ENCODE data around the gene DCUN1D5. TPM values are rescaled to one million over a fixed set of nuclear protein-coding genes. Genes with fewer than 3 reads are reported as not detected.

The DCUN1D5 gene
- total RNA-seq, 1 experiment from 2014 or later = 42.7 TPM

DNA sequence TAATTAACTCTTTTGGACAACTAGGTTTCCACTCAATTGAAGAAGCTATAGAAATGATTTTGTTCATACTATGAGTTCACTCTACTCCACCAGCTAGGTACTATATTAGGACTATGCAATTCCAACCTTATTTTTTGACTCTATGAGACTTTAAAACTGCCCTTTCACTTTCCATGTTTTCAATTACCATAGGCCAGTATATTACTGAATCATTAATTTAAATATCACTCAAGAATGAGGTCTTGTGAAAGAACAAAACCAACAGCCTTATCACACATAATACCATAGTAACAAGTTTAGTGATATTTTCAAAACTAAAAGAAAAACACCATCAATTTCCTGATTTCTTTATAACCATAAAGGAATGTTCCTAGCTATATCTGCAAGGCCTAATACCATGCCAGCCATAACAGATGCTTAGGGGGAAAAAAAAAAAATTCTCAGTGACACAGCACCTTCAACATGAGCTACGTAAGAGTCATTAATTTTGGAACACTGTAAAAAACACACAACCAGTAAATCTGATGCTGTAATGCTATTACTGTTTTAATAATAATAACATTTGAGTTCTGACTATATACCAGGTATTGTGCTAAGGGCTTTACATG is 6.1 kb downstream of the DCUN1D5 start:
- Histone ChIP-seq H3K36me3 (ENCODE audit: low read depth) (peaks cover 62% of the 10 kb centered on the region), H3K4me3 (no peak overlapping the region), H3K9me3 (ENCODE audit: insufficient read depth, low read depth) (no peaks in the 10 kb centered on the region), H3K9me2 (ENCODE audit: insufficient read depth) (no peaks in the 10 kb centered on the region), H3K4me1 (replicated peaks; ENCODE audit: insufficient read depth) (peaks cover 32% of the 10 kb centered on the region), H3K27me3 (ENCODE audit: insufficient read depth, low read depth) (no peaks in the 10 kb centered on the region), H2AFZ (no peak overlapping the region), H3K79me2 (ENCODE audit: low read depth) (peaks cover 94% of the 10 kb centered on the region), H3K4me2 (no peak overlapping the region), H3F3A (ENCODE audit: insufficient read depth, low read depth) (peaks cover 3% of the 10 kb centered on the region; the same call in 1 of the 2 replicates), H4K20me1 (ENCODE audit: insufficient read depth) (peaks cover 49% of the 10 kb centered on the region), H3K27ac (no peak overlapping the region)
- DNase-seq = no peak
- TF ChIP-seq EZH2 (IDR thresholded peaks at IDR 0.05; ENCODE audit: low read depth) = no peak
- TF ChIP-seq CTCF (conservative IDR thresholded peaks at IDR 0.05) = no peak
- intact Hi-C loops (cut with micrococcal nuclease; ENCODE audit: unreplicated experiment) = no loop called here
- ChIA-PET CTCF (no interaction called here), POLR2A (ENCODE audit: unreplicated experiment) (interaction anchor here (0.6 kb wide), 1 partner anchor 87 kb away, joined by 4 read pairs; no protein-coding TSS in a partner anchor)
- BruUV-seq (replicated peaks) = no TSS peak

- Histone ChIP-seq H3K27me3 (ENCODE audit: insufficient read depth, low read depth) (no peaks in the 10 kb centered on the region; the same call in 1 of the 2 replicates), H3K9me3 (ENCODE audit: insufficient read depth, low read depth) (no peaks in the 10 kb centered on the region), H3K27ac (no peak overlapping the region), H3K4me3 (no peak overlapping the region), H3K4me2 (no peak overlapping the region), H2AFZ (no peak overlapping the region), H3F3A (ENCODE audit: insufficient read depth, low read depth) (peaks cover 8% of the 10 kb centered on the region), H3K36me3 (ENCODE audit: low read depth) (peaks cover 79% of the 10 kb centered on the region), H3K9me2 (ENCODE audit: insufficient read depth) (no peaks in the 10 kb centered on the region), H4K20me1 (ENCODE audit: insufficient read depth) (peaks cover 11% of the 10 kb centered on the region), H3K79me2 (ENCODE audit: low read depth) (peaks cover 54% of the 10 kb centered on the region), H3K4me1 (replicated peaks; ENCODE audit: insufficient read depth) (no peaks in the 10 kb centered on the region; the same call in 1 of the 2 replicates)
- intact Hi-C loops (cut with micrococcal nuclease; ENCODE audit: unreplicated experiment) = no loop called here
- no TSS peak for BruUV-seq (replicated peaks)
- POLR2A ChIA-PET (ENCODE audit: unreplicated experiment) = no interaction called here
- CTCF ChIA-PET = no interaction called here
- DNase-seq = no peak
- TF ChIP-seq CTCF (conservative IDR thresholded peaks at IDR 0.05) = no peak
- TF ChIP-seq EZH2 (IDR thresholded peaks at IDR 0.05; ENCODE audit: low read depth) = no peak
Observed at GRCh38 chr11:103079833-103080232, 12.1 kb downstream of the DCUN1D5 start.

- CTCF ChIA-PET = no interaction called here
- Histone ChIP-seq H2AFZ (no peak overlapping the region), H3F3A (ENCODE audit: insufficient read depth, low read depth) (peaks cover 10% of the 10 kb centered on the region), H3K4me1 (replicated peaks; ENCODE audit: insufficient read depth) (no peaks in the 10 kb centered on the region; the same call in 1 of the 2 replicates), H3K9me2 (ENCODE audit: insufficient read depth) (no peaks in the 10 kb centered on the region), H3K27me3 (ENCODE audit: insufficient read depth, low read depth) (no peaks in the 10 kb centered on the region; the same call in 1 of the 2 replicates), H3K36me3 (ENCODE audit: low read depth) (peaks cover 72% of the 10 kb centered on the region), H3K9me3 (ENCODE audit: insufficient read depth, low read depth) (no peaks in the 10 kb centered on the region), H3K4me2 (no peak overlapping the region), H3K79me2 (ENCODE audit: low read depth) (peaks cover 48% of the 10 kb centered on the region), H3K27ac (no peak overlapping the region), H4K20me1 (ENCODE audit: insufficient read depth) (peaks cover 11% of the 10 kb centered on the region), H3K4me3 (no peak overlapping the region)
- DNase-seq = no peak
- POLR2A ChIA-PET (ENCODE audit: unreplicated experiment) = no interaction called here
- intact Hi-C loops (cut with micrococcal nuclease; ENCODE audit: unreplicated experiment) = no loop called here
- no TSS peak for BruUV-seq (replicated peaks)
- no peak for TF ChIP-seq CTCF (conservative IDR thresholded peaks at IDR 0.05)
- no peak for TF ChIP-seq EZH2 (IDR thresholded peaks at IDR 0.05; ENCODE audit: low read depth)
Observed at GRCh38 chr11:103078710-103079109, 13.2 kb downstream of the DCUN1D5 start.

Data from PC-9 (cell line).